Measurements from ENCODE around the gene PTPRG.

GRCh38 chr3:61810953-61811497 lies 249.7 kb downstream of the PTPRG start:
- no peak for TF ChIP-seq CTCF (conservative IDR thresholded peaks at IDR 0.05; ENCODE audit: low read length)
- no peak for TF ChIP-seq EZH2phosphoT487 (IDR thresholded peaks at IDR 0.05; ENCODE audit: borderline replicate concordance, low read depth, low read length)
